ENCODE measurements around the gene DIAPH3.
"Not testable (repeated sequence)": the region's sequence is repeated elsewhere in the genome, so short reads cannot be mapped to it uniquely, and the experiment has no call there.

The DIAPH3 gene

DNA sequence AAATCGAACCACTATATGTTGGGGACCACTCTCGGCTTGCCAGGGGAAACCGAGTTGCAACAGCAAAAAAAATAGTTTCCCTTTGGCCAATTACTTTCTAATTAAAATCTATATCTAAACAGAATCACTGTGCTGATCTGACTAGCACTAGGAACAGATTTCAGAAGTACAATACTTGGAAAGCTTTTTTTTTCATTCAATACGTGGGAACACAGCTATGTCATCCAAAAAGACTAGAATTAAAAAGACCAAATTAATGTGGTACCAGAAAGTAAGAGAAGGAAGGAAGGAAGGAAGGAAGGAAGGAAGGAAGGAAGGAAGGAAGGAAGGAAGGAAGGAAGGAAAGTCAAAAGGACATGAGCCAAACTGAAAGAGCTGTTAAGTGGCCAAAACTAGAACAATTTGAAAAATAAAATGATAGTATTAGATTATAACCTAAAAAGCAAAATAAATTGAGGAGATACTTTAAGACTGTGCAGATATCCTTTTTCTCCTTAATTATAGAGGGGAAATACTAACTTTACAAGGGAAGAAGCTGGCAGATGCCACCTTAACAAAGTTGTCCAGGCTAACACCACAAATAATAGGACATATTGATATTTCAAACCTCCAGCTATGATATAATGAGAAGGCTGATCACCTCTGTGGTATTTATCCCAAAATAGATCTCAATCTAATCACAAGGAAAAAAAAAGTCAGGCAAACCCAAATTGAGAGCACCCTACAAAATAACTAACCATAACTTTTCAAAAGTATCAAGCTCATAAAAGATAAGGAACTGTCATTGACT lies 63.9 kb downstream of the DIAPH3 start:
- no peak for DNase-seq (ENCODE audit: low read depth in 2 of 2)

- DNase-seq (ENCODE audit: low read depth in 2 of 2) = no peak
Observed at GRCh38 chr13:60095300-60095699, 68.4 kb downstream of the DIAPH3 start.

DNA sequence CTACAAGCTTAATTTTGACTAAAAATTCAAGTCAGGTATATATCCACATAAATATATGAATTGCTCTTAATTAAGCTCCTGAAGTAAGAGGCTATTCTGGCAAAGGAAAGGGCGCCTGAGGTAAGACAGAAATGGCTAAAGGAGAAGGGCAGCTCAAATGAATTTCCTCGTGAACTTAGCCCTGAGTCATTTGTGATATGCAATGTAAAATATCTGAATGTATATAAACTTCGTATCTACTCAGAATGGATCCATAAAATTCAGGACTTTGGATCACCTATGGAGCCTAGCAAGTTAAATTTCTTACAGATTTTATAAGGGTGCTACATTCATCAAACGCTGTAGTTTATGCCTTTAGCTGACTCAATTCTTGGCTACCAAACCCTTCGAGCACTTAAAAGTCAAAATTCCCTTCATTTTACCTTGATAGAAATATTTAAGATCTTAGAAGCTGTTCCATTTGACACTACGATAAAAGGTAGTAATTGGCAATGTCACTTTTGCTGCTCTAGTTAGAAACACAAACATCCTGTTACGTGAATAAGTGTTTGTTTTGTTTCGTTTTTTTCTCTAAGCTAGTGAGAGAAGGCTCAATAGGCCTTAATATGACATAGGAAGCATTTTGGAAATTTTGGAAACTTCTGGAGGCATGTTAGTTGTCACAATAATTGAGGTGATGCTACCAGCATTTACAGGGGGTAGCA lies 69.2 kb downstream of the DIAPH3 start:
- no peak for DNase-seq (ENCODE audit: low read depth in 2 of 2)

DNA sequence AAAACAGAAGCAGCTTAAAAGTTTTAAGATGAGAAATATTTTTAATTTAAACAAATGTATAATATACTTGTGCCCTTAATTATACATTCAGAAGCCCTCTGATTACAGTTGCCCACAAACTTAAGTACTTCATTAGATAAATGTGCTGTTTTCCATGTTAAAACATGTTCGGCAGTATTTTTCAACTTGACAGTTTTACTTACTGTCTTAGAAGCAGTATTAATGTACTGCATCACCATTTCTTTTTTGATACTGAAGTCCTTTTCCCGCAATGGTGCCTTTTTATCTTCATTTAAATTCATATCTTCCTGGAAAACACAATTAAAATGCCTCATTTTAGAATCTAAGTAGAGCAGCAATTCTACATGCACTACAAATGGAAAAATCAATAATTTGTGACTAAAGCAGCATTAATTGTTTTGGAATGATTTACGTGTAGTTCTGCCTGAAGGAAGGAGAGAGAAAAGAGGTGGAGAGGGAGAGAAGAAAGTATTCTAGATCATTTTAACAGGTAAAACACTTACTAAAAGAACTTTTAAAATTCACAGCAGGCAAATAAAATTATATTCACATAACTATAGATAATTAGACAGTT lies 70.2 kb downstream of the DIAPH3 start:
- no peak for DNase-seq (ENCODE audit: low read depth in 2 of 2)

- DNase-seq (ENCODE audit: low read depth in 2 of 2) = no peak
Observed at GRCh38 chr13:60091573-60091972, 72.2 kb downstream of the DIAPH3 start.

DNA sequence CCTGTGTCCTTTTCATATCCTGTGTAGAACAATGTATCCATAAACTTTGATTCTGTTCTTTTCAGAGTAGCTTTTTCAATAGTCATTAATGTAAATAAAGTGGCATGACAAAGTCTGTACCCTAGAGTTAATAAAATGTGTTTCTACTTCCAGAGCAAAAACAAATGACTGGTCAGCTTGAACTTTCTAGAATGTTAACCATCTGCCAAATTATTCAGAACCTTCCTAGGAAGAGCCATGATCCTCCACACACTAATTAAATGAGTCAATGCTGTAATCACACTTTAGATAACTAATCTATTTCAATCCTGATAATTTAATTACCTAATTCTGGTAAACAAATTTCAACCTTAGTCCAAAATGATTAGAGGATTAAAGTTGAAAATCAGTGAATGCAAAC lies 73.2 kb downstream of the DIAPH3 start:
- DNase-seq (ENCODE audit: low read depth in 2 of 2) = no peak

GRCh38 chr13:60083780-60084179 lies 79.9 kb downstream of the DIAPH3 start:
- not testable (repeated sequence) for DNase-seq (ENCODE audit: low read depth in 2 of 2)

DNA sequence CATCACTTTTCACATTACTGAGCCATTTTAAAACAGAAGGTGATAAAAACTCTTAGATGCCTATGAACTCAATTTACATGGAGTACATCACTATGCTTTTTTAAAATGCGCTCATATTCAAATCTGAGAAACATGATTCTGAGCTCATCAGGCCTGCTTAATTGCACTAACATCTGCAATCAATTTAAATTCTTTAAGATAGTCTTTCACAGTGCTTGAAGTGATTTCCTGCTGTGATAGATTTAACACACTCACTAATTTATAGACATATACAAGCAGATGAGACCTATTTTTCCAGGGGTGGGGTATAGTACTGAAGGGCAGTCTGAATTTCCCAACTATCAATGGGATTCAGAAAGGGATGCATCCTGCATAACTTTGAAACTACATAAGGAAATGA lies 82.9 kb downstream of the DIAPH3 start:
- no peak for DNase-seq (ENCODE audit: low read depth in 2 of 2)

DNA sequence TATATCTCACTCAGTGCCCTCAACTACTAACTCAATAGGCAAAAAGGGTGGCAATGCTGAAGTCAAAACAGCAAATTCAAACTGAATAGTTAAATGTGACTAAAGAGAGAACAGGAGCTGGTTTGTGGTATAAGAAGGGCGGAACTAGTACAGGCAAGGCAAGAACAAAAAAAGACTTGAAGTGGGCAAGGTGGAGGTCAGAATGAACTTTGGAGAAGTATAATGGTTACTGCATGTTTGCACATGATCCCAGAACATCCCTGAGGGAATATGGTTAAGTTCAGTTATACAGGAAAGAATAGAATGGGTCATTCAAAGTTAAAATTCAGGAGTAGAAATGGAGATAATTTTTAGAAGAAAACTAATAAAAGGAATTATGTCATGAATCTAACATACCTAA lies 85.5 kb downstream of the DIAPH3 start:
- no peak for DNase-seq (ENCODE audit: low read depth in 2 of 2)

DNA sequence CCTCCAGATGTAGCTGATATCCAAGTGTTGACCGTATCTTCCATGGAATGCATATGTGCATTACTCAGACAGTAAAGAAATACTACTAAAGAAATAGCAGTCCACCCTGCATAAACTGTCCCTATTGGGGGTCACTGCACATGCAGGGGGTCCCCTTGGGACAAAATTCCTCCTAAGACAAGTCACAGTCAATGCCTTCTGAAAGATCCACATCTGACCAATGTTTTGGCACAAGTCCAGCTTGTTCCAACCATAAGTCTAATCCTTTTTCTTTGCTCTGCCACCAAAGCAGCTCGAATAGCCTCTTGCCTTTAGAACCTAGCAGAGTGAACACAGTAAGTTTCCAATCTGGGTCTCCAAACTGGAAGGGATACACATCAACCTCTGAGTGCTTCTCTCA lies 87.9 kb downstream of the DIAPH3 start:
- no peak for DNase-seq (ENCODE audit: low read depth in 2 of 2)

DNA sequence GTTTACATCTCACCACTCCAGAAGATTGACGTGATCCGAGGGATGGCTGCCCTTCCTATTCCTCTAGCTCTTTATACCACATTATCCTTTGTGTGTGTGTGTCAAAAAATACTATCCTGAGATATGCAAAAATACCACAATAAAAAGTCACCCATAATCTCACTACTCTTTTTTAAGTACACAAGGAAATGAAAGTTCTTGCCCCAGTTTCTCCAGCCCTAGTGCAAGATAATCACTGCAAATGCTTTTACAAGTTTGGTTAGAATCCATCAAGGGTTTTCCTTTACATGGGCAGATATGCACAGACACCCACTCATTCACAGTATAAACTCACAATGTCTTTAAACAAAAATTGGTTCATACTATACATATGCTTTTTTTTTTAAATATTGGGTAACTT lies 89.3 kb downstream of the DIAPH3 start:
- no peak for DNase-seq (ENCODE audit: low read depth in 2 of 2)

- no peak for DNase-seq (ENCODE audit: low read depth in 2 of 2)
Observed at GRCh38 chr13:60066226-60066625, 97.5 kb downstream of the DIAPH3 start.

GRCh38 chr13:60062502-60062901 lies 101.2 kb downstream of the DIAPH3 start:
- DNase-seq (ENCODE audit: low read depth in 2 of 2) = no peak

- no peak for DNase-seq (ENCODE audit: low read depth in 2 of 2)
Observed at GRCh38 chr13:60061737-60062136, 102.0 kb downstream of the DIAPH3 start.

GRCh38 chr13:60051754-60052285 lies 111.9 kb downstream of the DIAPH3 start:
- no peak for DNase-seq (ENCODE audit: low read depth in 2 of 2)

- DNase-seq (ENCODE audit: low read depth in 2 of 2) = not testable (repeated sequence)
Observed at GRCh38 chr13:60048353-60048752, 115.4 kb downstream of the DIAPH3 start.

GRCh38 chr13:60047918-60048317 lies 115.8 kb downstream of the DIAPH3 start:
- DNase-seq (ENCODE audit: low read depth in 2 of 2) = no peak

- DNase-seq (ENCODE audit: low read depth in 2 of 2) = no peak
Observed at GRCh38 chr13:60044321-60044720, 119.4 kb downstream of the DIAPH3 start.

- no peak for DNase-seq (ENCODE audit: low read depth in 2 of 2)
Observed at GRCh38 chr13:60043262-60043661, 120.5 kb downstream of the DIAPH3 start.

- DNase-seq (ENCODE audit: low read depth in 2 of 2) = not testable (repeated sequence)
Observed at GRCh38 chr13:60040668-60041067, 123.1 kb downstream of the DIAPH3 start.

DNA sequence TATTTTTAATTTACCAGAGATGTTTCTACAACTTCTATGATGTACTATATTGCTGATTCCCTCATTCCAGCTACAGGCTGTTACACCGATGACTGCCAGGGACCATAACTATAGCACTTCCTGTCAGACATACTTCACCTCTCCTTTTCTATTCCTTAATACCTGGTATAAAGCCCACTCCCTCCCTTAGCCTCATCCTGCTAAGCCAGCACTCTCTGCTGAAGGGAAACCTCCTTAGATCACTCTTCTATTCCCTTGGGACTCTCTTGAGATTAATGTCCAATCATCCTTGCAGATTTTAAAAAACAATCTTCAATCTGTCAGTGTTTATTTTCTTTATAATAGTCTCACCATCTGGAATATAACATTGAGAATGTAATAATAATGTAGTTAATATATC lies 127.9 kb downstream of the DIAPH3 start:
- DNase-seq (ENCODE audit: low read depth in 2 of 2) = no peak

- DNase-seq (ENCODE audit: low read depth in 2 of 2) = no peak
Observed at GRCh38 chr13:60032851-60033250, 130.9 kb downstream of the DIAPH3 start.

DNA sequence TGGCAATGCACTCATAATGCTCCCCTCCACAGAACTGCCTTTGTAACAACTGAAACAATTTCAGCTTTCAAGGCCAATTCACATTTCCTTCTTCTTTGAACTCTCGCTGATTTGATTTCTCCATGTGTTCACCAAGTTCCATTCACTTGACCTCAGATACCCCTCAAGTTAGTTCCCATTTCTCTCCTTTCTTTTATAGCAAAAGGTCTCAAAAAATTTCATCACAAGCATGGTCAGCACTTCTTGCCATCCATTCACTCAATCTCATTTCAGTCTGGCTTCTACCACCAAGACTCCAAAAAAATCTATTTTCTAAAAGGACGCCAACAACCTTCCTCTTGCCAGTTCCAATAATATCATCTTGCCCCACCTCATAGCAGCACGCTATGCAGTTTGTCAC lies 135.7 kb downstream of the DIAPH3 start:
- DNase-seq (ENCODE audit: low read depth in 2 of 2) = no peak

All from stimulated activated CD4-positive, alpha-beta T cell treated with anti-CD3 and anti-CD28 coated beads, Interleukin-1b, Interleukin-23, amount 100 ng/mL, for 1 hour (primary cell).